GM21717 (cell line): ENCODE data around the gene LOC101059915.
"Not testable (repeated sequence)": the region's sequence is repeated elsewhere in the genome, so short reads cannot be mapped to it uniquely, and the experiment has no call there.

Experiments
- ATAC-seq: cut with Tn5 transposase; IDR thresholded peaks from one replicate; pipeline ENCODE4 v1.9.1; 2021; ENCODE audit warnings: mild to moderate bottlenecking, moderate library complexity; ENCODE audit not compliant: unreplicated experiment

The LOC101059915 gene

GRCh38 chrX:71671043-71671780 is 3.9 kb downstream of the LOC101059915 start:
- ATAC-seq = no peak

- ATAC-seq = no peak
These were observed 4.6 kb downstream of the LOC101059915 start for GRCh38 chrX:71671938-71672337.

GRCh38 chrX:71675636-71676035 is 8.3 kb downstream of the LOC101059915 start:
- not testable (repeated sequence) for ATAC-seq

- not testable (repeated sequence) for ATAC-seq
These were observed 8.9 kb downstream of the LOC101059915 start for GRCh38 chrX:71676068-71676795.

- ATAC-seq = not testable (repeated sequence)
These were observed 9.8 kb downstream of the LOC101059915 start for GRCh38 chrX:71677195-71677594.

- ATAC-seq = no peak
These were observed 12.3 kb downstream of the LOC101059915 start for GRCh38 chrX:71679575-71680207.

- peak; percentile 61 for ATAC-seq
These were observed 29.5 kb downstream of the LOC101059915 start for GRCh38 chrX:71696641-71697465.

GRCh38 chrX:71697466-71698298 is 30.3 kb downstream of the LOC101059915 start:
- peak; percentile 41 for ATAC-seq

- ATAC-seq = not testable (repeated sequence)
These were observed 31.1 kb downstream of the LOC101059915 start for GRCh38 chrX:71698299-71699022.

GRCh38 chrX:71699023-71699344 is 31.6 kb downstream of the LOC101059915 start:
- ATAC-seq = not testable (repeated sequence)

GRCh38 chrX:71702853-71703252 is 35.5 kb downstream of the LOC101059915 start:
- ATAC-seq = not testable (repeated sequence)

- not testable (repeated sequence) for ATAC-seq
These were observed 46.7 kb downstream of the LOC101059915 start for GRCh38 chrX:71714064-71714463.

- not testable (repeated sequence) for ATAC-seq
These were observed 48.2 kb downstream of the LOC101059915 start for GRCh38 chrX:71715551-71715950.

GRCh38 chrX:71716323-71716722 is 49.0 kb downstream of the LOC101059915 start:
- not testable (repeated sequence) for ATAC-seq

GRCh38 chrX:71718185-71718584 is 50.8 kb downstream of the LOC101059915 start, which contains the start of gene CXorf49:
Gene CXorf49, minus strand, starts transcription at chrX:71718285. Its CDS starts 134 bp downstream, at chrX:71718151.
- not testable (repeated sequence) for ATAC-seq

GRCh38 chrX:71719195-71719594 is 51.8 kb downstream of the LOC101059915 start:
- ATAC-seq = not testable (repeated sequence)

GRCh38 chrX:71720289-71720886 is 53.0 kb downstream of the LOC101059915 start:
- ATAC-seq = not testable (repeated sequence)
